Progenitor cell of endocrine pancreas (in vitro differentiated cells): ENCODE measurements around the gene GRID2. TPM values are rescaled to one million over a fixed set of nuclear protein-coding genes. Genes with fewer than 3 reads are reported as not detected.

Source experiments
- DNase-seq: peaks from one replicate; pipeline ENCODE4 v3.0.0; 2021; ENCODE audit warnings: low spot score; ENCODE audit not compliant: unreplicated experiment
- H3K27ac Mint-ChIP-seq: 2 replicates; pipeline ENCODE4 v1.8.0; 2021; ENCODE audit warnings: mild to moderate bottlenecking, moderate library complexity, mixed read lengths
- H3K27me3 Mint-ChIP-seq: 2 replicates; pipeline ENCODE4 v1.8.0; 2021; ENCODE audit warnings: mixed read lengths
- H3K36me3 Mint-ChIP-seq: 2 replicates; pipeline ENCODE4 v1.8.0; 2022; ENCODE audit warnings: mixed read lengths; ENCODE audit not compliant: insufficient read depth
- H3K4me1 Mint-ChIP-seq: 2 replicates; pipeline ENCODE4 v1.8.0; 2021; ENCODE audit warnings: low read depth, mixed read lengths
- H3K4me3 Mint-ChIP-seq: 2 replicates; pipeline ENCODE4 v1.8.0; 2021; ENCODE audit warnings: low read depth, mild to moderate bottlenecking, moderate library complexity, mixed read lengths
- H3K9me3 Mint-ChIP-seq: 2 replicates; pipeline ENCODE4 v1.8.0; 2021; ENCODE audit warnings: low read depth, mixed read lengths
- CTCF ChIP-seq: fragments of 200-600 bp; sonication (generic); IDR thresholded peaks from one replicate; pipeline ENCODE4 v1.5.0; 2021; ENCODE audit warnings: antibody characterized with exemption, mild to moderate bottlenecking; ENCODE audit not compliant: unreplicated experiment
- total RNA-seq: library from RNA; stranded (reverse); gene quantifications from 2 replicates; pipeline ENCODE4 v1.2.1, GENCODE V29; 2021

GRID2 gene
- total RNA-seq, 1 donor from 2014 or later, result 0.69 TPM

- Mint-ChIP-seq H3K9me3 (no peaks in the 10 kb centered on the region), H3K27ac (no peak overlapping the region), H3K4me1 (no peaks in the 10 kb centered on the region), H3K36me3 (no peaks in the 10 kb centered on the region), H3K27me3 (no peaks in the 10 kb centered on the region), H3K4me3 (no peak overlapping the region)
- TF ChIP-seq CTCF, result no peak
- no peak for DNase-seq
Measured at GRCh38 chr4:93216646-93217045, 912.9 kb downstream of the GRID2 start.

GRCh38 chr4:93217431-93217830 lies 913.7 kb downstream of the GRID2 start:
- Mint-ChIP-seq H3K36me3 (no peaks in the 10 kb centered on the region), H3K4me3 (no peak overlapping the region), H3K4me1 (no peaks in the 10 kb centered on the region), H3K27ac (no peak overlapping the region), H3K27me3 (no peaks in the 10 kb centered on the region), H3K9me3 (no peaks in the 10 kb centered on the region)
- TF ChIP-seq CTCF, result no peak
- no peak for DNase-seq

- no peak overlapping the region for H3K27ac Mint-ChIP-seq
- no peak for TF ChIP-seq CTCF
- H3K36me3 Mint-ChIP-seq, result no peaks in the 10 kb centered on the region
- no peaks in the 10 kb centered on the region for H3K9me3 Mint-ChIP-seq
- H3K4me1 Mint-ChIP-seq, result no peaks in the 10 kb centered on the region
- H3K27me3 Mint-ChIP-seq, result no peaks in the 10 kb centered on the region
- DNase-seq, result no peak
- no peak overlapping the region for H3K4me3 Mint-ChIP-seq
Measured at GRCh38 chr4:93221771-93222170, 918.0 kb downstream of the GRID2 start.

- no peaks in the 10 kb centered on the region for H3K9me3 Mint-ChIP-seq
- no peak overlapping the region for H3K4me3 Mint-ChIP-seq
- no peak overlapping the region for H3K27ac Mint-ChIP-seq
- H3K4me1 Mint-ChIP-seq, result no peaks in the 10 kb centered on the region
- no peak for TF ChIP-seq CTCF
- no peaks in the 10 kb centered on the region for H3K36me3 Mint-ChIP-seq
- H3K27me3 Mint-ChIP-seq, result no peaks in the 10 kb centered on the region
- DNase-seq, result no peak
Measured at GRCh38 chr4:93228021-93228420, 924.3 kb downstream of the GRID2 start.

GRCh38 chr4:93232883-93233282 lies 929.1 kb downstream of the GRID2 start:
- H3K4me1 Mint-ChIP-seq, result no peaks in the 10 kb centered on the region
- no peak for TF ChIP-seq CTCF
- no peaks in the 10 kb centered on the region for H3K27me3 Mint-ChIP-seq
- no peak overlapping the region for H3K27ac Mint-ChIP-seq
- DNase-seq, result no peak
- no peaks in the 10 kb centered on the region for H3K36me3 Mint-ChIP-seq
- no peak overlapping the region for H3K4me3 Mint-ChIP-seq
- no peaks in the 10 kb centered on the region for H3K9me3 Mint-ChIP-seq
